ENCODE data around the gene BHLHE40.

Gene BHLHE40

DNA sequence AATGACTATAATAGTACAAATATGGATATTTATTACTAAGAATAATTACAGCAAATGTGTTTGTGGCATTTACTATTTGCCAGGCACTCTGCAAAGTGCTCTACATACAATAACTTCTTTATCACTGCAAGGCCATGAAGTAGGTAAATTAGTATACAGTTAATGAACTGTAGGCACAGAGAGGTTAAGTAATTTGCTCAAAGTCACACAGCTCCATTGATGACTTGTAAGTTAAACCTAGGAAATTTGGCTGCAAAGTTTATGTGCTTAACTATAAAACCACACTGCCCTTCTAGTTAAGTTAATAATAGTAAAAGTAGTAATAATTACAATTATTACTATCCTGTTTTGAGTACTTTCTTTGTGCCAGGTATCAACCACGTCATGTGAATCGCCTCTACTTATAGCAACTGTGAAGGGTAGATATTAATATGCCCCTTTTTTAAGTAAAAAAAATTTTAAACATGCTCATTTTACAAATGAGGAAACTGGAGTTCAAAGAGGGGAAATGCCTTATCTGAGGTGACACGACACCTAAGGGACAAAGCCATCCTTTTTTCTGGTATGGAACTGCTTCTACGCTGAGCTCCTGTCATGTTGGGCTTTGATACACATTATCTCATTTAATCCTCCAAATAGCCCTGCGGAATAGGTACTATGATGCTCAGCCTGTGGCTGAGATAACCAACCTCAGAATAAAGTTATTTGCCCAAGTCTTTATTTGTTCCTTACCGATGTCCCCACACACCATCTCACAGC lies 8.5 kb downstream of the BHLHE40 start:
- no peak overlapping the region for H3K4me3 ChIP-seq (replicated peaks in 1 of 2; ENCODE audit: low read depth in 2 of 2, low read length in 2 of 2)
- TF ChIP-seq, protein P1, sequence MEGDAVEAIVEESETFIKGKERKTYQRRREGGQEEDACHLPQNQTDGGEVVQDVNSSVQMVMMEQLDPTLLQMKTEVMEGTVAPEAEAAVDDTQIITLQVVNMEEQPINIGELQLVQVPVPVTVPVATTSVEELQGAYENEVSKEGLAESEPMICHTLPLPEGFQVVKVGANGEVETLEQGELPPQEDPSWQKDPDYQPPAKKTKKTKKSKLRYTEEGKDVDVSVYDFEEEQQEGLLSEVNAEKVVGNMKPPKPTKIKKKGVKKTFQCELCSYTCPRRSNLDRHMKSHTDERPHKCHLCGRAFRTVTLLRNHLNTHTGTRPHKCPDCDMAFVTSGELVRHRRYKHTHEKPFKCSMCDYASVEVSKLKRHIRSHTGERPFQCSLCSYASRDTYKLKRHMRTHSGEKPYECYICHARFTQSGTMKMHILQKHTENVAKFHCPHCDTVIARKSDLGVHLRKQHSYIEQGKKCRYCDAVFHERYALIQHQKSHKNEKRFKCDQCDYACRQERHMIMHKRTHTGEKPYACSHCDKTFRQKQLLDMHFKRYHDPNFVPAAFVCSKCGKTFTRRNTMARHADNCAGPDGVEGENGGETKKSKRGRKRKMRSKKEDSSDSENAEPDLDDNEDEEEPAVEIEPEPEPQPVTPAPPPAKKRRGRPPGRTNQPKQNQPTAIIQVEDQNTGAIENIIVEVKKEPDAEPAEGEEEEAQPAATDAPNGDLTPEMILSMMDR (IDR thresholded peaks at IDR 0.05; ENCODE audit: low read depth, low read length): no peak
- no peak for DNase-seq (ENCODE audit: low read depth in 2 of 2)

DNA sequence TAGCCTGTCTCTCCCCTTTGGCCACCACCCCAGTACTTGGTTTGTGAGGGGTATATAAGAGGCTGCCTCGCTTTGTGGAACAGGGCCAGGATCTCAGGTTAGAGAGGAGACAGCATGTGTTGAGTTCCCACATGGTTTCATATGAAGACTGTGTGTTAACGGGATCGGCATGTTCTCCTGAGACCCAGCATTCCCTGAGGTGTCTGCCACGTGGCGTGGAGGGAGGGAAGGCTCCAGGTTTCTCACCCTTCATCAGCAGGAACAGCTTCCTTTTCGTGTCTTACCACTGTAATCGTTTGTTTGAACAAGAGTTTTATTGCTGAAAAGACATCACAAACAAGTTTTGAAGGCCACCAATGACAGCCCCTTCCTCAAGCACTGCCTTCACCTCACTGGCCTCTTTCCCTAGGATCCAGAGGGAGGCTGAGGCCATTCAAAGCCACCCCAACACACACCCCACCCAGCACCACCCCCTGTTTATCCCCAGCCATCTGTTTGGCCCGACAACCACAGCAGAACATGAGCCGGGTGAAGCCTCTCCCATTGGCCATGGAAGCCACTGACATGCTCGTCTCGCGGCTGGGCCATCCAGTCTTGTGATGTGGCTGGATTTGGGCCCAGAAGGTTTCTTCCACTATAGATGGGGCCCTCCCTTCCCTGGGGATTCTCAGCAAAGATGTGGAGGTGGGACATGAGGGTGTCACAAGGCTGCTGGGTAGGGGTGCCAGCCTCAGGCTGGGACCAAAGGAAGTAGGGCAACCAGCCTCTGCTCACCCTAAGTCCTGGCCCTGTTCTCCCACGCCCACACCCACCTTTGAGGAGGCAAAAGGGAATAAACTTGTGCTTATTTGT lies 10.0 kb downstream of the BHLHE40 start:
- no peak overlapping the region for H3K4me3 ChIP-seq (replicated peaks in 1 of 2; ENCODE audit: low read depth in 2 of 2, low read length in 2 of 2)
- peak; percentile 44 to 51 for DNase-seq (ENCODE audit: low read depth in 2 of 2)
- TF ChIP-seq, protein P1 (IDR thresholded peaks at IDR 0.05; ENCODE audit: low read depth, low read length): no peak

DNA sequence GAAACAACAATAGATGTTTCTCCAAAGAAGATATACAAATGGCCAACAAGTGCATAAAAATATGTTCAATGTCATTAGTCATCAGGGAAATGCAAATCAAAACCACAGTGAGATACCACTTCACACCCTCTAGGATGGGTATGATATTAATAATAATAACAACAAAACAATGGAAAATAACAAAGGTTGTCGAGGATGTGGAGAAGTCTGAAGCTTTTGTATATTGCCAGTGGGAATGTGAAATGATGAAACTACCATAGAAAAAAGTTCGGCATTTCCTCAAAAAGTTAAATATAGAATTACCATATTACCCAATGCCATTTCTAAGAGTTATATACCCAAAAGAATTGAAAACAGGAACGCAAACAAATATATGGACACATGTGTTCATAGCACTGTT lies 10.8 kb downstream of the BHLHE40 start:
- TF ChIP-seq, protein P1 (IDR thresholded peaks at IDR 0.05; ENCODE audit: low read depth, low read length): no peak
- DNase-seq (ENCODE audit: low read depth in 2 of 2): peak; percentile 47 to 55
- no peak overlapping the region for H3K4me3 ChIP-seq (replicated peaks in 1 of 2; ENCODE audit: low read depth in 2 of 2, low read length in 2 of 2)

DNA sequence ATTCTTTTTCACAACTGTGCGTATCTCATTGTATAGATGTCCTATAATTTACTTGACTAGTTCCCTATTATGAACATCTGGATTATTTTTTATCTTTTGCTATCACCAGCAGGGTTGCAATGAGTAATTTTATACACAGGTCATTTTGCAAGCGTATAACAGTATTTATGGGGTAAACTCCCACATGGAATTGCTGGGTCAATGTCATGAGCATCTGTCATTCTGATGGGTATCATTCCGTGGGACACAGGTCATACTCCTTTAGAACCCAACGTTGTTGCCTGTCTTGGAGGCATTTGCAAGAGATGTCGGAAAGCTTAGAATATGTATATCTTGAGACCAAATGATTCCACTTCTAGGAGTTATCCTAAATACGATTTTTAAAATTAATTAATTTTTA lies 12.9 kb downstream of the BHLHE40 start:
- TF ChIP-seq, protein P1 (IDR thresholded peaks at IDR 0.05; ENCODE audit: low read depth, low read length): no peak
- DNase-seq (ENCODE audit: low read depth in 2 of 2): no peak
- no peak overlapping the region for H3K4me3 ChIP-seq (replicated peaks in 1 of 2; ENCODE audit: low read depth in 2 of 2, low read length in 2 of 2)

DNA sequence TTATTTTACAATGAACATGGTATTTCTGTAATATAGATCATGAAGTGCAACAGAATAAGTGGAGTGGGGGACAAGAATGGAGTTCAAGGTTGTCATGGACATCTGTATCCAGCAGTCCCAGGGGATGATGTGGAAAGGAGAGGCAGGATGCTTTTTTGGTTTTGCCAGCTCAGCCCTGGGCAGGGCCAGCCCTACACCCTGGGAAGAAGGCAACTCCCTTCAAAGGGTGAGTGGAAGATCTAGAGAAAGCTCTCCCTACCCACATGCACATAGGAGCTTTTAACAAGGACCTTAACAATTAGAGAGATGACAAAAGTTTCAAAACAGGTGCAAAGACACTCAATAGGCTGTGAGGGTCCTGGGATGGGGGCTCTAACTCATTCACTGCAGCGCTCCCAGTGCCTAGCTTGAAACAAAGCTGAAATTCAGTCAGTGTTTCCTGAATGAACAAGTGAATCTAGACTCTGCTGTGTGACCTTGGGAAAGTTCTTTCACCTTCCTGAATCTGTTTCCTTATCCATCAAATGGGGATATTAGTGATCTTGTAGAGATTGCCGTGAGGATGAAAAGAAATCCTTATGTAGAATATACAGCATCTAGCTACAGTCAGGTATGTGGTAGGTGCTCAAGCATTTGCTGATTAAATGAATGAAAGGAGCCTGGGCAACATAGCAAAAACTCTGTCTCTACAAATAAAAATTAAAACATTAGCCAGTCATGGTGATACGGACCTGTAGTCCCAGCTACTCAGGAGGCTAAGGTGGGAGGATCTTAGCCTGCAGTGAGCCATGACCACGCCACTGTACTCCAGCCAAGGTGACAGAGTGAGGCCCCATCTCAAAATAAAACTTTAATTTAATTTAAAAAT lies 14.3 kb downstream of the BHLHE40 start:
- DNase-seq (ENCODE audit: low read depth in 2 of 2): peak in 1 of 2 donors; percentile 44
- TF ChIP-seq, protein P1 (IDR thresholded peaks at IDR 0.05; ENCODE audit: low read depth, low read length): no peak
- no peak overlapping the region for H3K4me3 ChIP-seq (replicated peaks in 1 of 2; ENCODE audit: low read depth in 2 of 2, low read length in 2 of 2)

DNA sequence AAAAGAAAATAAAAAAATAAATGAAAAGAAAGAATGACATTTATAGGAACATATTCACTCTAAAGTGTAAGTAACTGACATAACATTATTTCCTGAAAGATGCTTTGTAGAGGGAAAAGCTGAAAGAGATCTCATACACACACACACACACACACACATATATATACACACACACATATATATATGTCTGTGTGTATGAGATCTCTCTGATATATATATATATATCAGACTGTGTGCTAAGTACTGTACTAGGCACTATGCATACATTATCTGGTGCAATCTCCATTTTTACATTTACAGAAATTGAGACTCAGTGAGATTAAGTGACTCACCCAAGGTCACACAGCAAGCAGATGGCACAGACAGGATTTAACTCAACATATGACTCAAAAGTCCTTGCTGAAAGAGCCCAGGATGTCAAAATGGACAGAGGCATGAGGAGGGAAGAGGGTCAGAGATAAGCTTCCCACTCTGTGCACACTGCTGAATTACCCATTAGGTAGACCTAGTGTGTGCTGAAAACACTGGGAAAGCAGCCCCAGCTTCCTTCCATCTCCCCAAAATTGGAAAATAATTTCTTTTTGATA lies 15.0 kb downstream of the BHLHE40 start:
- H3K4me3 ChIP-seq (replicated peaks in 1 of 2; ENCODE audit: low read depth in 2 of 2, low read length in 2 of 2): no peak overlapping the region
- DNase-seq (ENCODE audit: low read depth in 2 of 2): peak in 1 of 2 donors; percentile 88
- TF ChIP-seq, protein P1 (IDR thresholded peaks at IDR 0.05; ENCODE audit: low read depth, low read length): no peak

Measured in cardiac fibroblast (primary cell).